Hindlimb muscle (tissue), 1 donor: ENCODE results near the gene UNC5B. TPM values are rescaled to one million over a fixed set of nuclear protein-coding genes. Genes with fewer than 3 reads are reported as not detected.
A peak's percentile ranks its signal among the peaks of the same experiment; 100 is the strongest.
"Not testable (repeated sequence)": the region's sequence is repeated elsewhere in the genome, so short reads cannot be mapped to it uniquely, and the experiment has no call there.

Experiments
- DNase-seq: peaks from one replicate; pipeline ENCODE4 v3.0.0-alpha.2; 2013
- polyA plus RNA-seq: library from polyadenylated mRNA; unstranded; fragments of 120-200 nt; gene quantifications from one replicate; pipeline ENCODE4 v1.2.1, GENCODE V29; 2013; ENCODE audit not compliant: insufficient read length

Gene UNC5B
- polyA plus RNA-seq, 1 donor = 11.6 TPM

DNA sequence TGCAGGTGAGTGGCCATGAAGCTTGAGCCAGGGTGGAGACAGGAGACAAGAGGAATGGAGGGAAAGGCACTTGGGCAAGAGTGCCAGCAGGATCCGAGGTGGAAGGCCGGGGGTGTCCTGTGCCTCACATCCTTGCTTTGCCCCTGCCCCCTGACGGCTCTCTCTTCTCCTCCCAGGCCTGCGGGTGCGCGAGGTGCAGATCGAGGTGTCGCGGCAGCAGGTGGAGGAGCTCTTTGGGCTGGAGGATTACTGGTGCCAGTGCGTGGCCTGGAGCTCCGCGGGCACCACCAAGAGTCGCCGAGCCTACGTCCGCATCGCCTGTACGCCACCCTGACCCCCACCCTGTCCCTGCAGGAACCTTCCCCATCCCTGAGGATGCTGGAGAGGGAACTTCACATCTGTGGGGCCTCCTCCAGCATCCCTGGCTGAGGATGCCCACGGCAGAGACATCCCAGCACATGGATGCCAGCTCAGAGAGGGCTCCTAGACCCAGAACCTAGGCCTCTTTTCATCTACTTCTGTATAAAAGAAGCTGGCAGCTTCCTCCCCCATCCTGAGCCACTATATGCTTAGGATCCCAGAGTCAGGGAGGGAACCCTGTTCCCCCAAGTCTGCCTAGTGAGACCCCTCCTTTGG is 72.3 kb downstream of the UNC5B start:
- no peak for DNase-seq

DNA sequence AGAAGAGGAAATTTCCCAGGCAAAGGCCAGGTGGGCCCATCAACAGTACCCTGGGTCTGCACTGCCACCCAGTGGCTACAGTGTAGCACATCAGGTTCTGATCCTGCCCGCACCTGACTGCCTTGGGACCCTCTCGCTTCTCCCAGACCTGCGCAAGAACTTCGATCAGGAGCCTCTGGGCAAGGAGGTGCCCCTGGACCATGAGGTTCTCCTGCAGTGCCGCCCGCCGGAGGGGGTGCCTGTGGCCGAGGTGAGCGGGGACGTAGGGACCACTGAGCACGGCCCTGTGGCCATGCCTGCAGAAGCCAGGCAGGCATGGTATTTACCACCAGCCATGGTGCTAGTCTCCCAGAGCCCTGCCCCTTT is 72.8 kb downstream of the UNC5B start:
- DNase-seq = peak; percentile 50

- DNase-seq = no peak
Measured at GRCh38 chr10:71285986-71286385, 73.6 kb downstream of the UNC5B start.

DNA sequence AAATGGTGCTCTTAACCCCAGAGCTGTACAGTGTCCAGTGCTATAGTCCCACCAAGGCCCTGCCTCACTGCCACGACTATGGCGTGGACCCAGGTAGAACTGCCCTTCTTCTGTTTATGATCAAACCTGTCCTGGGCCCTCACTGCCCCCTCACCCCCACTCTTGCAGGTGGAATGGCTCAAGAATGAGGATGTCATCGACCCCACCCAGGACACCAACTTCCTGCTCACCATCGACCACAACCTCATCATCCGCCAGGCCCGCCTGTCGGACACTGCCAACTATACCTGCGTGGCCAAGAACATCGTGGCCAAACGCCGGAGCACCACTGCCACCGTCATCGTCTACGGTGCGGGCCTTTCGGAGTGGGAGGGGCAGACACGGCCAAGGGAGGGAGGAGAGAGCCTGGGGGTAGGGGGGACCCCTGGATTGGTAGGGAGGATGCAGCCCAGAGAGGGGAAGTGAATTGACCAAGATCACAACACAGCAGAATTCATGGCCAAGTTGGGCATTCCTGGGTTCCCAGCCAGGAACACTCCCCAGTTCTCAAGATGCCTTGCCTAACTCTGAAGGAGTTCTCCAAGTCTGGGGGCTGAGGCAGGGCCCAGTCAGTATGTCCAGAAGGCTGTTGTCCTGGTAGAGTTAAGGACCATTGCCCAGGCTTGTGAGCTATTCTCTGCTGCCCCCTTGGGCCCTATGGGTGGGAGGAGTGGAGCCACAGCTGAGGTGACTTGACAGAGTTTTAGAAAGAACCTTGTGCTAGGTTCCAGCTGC is 74.3 kb downstream of the UNC5B start:
- no peak for DNase-seq

DNA sequence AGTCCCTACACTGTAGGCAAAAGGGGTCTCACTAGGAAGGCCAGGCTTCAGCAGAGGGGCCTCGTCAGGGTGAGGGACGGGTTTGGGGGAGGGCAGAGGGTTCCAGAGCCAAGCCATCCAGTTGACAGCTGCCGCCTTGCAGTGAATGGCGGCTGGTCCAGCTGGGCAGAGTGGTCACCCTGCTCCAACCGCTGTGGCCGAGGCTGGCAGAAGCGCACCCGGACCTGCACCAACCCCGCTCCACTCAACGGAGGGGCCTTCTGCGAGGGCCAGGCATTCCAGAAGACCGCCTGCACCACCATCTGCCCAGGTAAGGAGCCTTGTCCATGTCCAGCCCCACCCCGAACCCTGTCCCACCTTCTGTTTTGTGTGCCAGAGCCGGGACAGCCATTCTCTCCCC is 75.1 kb downstream of the UNC5B start:
- no peak for DNase-seq

DNA sequence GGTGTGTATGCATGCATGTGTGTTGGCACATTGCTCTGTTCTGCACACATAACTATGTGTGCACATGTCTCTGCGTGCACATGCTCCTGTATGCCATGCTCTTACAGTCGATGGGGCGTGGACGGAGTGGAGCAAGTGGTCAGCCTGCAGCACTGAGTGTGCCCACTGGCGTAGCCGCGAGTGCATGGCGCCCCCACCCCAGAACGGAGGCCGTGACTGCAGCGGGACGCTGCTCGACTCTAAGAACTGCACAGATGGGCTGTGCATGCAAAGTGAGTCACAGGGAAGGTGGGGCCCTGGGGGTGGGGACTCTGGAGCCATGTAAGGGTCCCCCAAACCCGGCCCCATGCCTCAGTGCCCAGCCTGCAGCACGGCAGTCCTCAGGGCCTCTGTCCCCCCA is 76.1 kb downstream of the UNC5B start:
- DNase-seq = no peak

DNA sequence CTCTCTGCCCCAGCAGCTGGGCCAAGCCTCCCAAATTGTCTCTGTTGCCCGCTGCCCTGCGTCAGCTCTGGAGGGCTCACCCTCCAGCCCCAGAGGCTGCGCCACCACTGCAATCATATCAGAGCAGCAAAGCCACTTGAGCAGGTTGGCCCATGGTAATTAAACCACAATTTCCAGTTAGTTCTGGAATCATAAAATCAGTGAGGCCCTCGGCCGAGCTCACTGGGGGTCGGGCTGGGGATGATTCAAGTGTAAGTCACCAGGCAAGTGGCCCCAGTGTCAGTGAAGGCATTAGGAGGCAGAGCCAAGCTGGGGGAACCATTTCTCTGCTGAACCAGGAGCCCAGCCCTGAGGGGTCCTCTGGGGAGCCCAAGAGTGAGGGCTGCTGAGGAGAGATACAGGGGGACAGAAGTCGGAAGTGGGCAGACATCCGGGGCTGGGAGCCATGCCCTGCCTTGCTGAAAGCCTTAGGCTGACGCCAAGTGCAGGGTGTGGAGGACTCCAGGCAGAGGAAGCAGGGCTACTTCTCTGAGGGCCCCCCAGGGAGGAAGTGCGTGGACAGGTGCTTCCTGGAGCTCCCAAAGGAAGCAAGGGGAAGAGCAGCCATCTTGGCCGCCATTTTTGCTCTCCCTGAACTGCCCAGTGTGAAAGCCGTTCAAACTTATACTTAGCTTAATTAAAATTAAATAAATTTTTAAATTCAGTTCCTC is 77.2 kb downstream of the UNC5B start:
- DNase-seq = no peak

DNA sequence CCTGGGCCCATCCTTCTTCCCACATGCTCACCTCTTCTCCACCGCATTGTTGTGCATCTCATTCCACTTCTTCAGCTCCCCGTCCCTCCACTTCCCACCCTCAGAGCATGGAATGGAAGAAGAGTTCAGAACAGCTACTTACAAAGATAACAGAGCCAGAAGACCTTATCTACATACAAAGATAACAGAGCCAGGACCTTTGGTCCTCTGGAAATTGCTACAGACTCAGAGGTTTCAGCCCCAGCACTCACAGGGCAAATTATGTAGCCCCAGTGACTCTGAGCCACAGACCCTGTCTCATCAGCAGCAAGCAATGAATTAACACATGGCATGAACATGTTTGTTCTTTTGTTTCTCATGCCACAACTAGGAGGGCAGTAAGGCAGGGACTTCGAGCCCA is 78.0 kb downstream of the UNC5B start:
- no peak for DNase-seq

DNA sequence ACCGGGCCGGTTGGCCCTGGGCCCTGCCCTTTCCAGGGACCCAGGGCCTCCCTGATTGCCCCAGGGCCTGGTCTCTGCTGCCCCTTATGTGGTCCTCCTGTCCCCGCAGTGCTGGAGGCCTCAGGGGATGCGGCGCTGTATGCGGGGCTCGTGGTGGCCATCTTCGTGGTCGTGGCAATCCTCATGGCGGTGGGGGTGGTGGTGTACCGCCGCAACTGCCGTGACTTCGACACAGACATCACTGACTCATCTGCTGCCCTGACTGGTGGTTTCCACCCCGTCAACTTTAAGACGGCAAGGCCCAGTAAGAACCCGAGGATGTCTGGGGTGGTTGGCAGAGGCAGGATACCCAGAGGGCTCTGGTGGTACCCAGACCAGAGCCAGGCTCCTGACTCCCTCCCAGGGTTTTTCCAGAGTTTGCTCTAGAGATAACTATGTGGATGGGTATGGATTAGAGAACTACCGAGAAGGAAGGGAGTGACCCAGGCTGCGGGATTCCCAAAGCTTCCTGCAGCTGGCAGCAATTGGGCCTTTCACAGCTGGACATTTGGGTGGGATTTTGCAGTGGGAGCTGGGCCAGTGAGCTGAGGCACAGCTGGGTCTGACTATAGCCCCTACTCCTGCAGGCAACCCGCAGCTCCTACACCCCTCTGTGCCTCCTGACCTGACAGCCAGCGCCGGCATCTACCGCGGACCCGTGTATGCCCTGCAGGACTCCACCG is 78.6 kb downstream of the UNC5B start:
- DNase-seq = no peak

GRCh38 chr10:71291528-71291900 is 79.1 kb downstream of the UNC5B start:
- DNase-seq = no peak

DNA sequence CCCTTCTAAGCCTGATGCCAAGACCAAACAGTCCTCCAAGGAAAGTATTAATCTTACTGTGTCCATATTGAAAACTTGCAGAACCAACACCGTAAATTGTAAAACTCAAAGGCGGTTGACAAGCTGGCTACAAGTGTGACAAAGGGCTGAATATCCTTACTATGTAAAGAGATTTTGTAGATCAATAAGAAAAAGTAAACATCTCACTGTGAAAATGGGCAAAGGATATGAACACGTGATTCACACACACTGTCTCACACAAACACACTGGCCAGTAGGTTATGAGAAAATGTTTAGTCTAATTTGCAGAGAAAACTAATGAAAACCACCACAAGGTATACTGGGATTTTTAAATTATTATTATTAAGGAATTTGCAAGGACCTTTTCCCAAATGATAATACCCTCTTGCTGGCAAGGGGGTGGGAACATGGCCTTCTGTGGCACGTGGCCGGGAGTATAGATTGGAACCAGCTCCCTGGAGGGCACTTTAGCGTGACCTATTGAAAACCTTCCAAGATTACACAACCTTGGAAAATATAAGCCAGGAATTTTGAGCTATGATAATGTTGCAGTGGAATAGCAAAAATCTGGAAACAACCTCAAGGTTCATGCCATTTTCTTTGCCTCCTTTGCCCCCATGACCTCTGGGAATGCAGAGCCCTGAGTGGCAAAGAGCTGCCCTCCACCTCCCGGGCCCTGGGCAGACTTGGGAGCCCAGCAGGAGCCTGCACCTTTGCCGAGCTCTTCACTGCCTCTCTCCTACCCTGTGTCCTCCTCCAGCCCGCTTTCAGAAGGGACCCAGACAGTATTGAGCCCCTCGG is 80.5 kb downstream of the UNC5B start:
- no peak for DNase-seq

DNA sequence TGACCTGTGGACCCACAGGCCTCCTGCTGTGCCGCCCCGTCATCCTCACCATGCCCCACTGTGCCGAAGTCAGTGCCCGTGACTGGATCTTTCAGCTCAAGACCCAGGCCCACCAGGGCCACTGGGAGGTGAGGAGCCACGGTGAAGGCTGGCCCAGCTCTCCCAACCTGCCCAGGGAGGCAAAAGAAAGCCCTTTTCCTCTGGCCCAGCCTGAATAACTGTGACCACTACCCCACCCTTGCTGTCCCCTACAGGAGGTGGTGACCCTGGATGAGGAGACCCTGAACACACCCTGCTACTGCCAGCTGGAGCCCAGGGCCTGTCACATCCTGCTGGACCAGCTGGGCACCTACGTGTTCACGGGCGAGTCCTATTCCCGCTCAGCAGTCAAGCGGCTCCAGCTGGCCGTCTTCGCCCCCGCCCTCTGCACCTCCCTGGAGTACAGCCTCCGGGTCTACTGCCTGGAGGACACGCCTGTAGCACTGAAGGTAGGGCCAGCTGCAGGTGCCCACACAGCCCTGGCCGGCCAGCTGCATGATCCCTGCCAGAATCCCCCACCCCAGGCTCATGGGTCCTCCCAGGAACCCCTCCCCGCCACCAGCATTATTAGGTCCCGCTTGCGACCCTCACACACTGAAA is 81.2 kb downstream of the UNC5B start:
- DNase-seq = no peak

DNA sequence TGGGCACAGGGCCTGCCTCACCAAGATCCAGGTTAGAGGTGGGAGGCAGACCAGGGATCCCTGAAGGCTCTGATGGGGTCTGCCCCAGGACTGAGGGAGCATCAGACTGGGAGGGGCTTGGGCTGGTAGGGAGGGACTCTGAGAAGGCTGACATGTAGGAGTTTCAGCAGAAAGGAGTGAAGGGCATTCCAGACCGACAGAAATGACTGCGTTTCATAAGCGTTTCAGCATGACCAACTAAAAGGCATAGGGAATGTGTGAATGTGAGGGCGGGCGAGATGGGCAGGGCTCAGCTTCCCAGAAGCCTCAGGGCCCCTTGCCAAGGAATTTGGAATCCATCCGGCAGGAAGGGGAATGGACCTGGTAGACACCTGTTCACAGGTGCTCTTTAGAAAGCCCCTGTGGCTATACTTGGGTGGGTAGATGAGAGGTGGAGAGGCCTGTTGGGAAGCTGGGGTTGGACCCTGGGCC is 81.8 kb downstream of the UNC5B start:
- no peak for DNase-seq

GRCh38 chr10:71294856-71295255 is 82.5 kb downstream of the UNC5B start:
- DNase-seq = no peak

GRCh38 chr10:71295641-71296040 is 83.3 kb downstream of the UNC5B start:
- no peak for DNase-seq

GRCh38 chr10:71296086-71296485 is 83.7 kb downstream of the UNC5B start:
- DNase-seq = no peak

DNA sequence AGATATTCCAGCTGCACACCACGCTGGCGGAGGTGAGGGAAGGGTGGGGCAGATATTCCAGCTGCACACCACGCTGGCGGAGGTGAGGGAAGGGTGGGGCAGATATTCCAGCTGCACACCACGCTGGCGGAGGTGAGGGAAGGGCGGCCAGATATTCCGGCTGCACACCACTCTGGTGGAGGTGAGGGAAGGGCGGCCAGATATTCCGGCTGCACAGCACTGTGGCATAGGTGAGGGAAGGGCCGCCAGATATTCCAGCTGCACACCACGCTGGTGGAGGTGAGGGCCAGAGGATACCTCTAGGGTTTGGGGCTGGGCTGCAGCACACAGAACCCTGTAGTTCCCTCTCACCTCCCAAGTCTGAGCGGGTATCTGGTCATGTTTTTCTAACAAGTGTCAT is 84.4 kb downstream of the UNC5B start:
- not testable (repeated sequence) for DNase-seq

GRCh38 chr10:71297343-71297742 is 85.0 kb downstream of the UNC5B start:
- DNase-seq = no peak

GRCh38 chr10:71299071-71299785 is 86.9 kb downstream of the UNC5B start:
- DNase-seq = no peak

GRCh38 chr10:71300555-71301370 is 88.4 kb downstream of the UNC5B start:
- DNase-seq = no peak
